Activated naive CD4-positive, alpha-beta T cell treated with anti-CD3 and anti-CD28 coated beads, Interleukin-2, amount 50 U/mL, for 24 hours (primary cell): ENCODE measurements around the gene SOX2.
A peak's percentile ranks its signal among the peaks of the same experiment; 100 is the strongest.

Experiments used
- H3K27ac Mint-ChIP-seq: one replicate; pipeline ENCODE4 v1.8.0; 2021; ENCODE audit warnings: mild to moderate bottlenecking, mixed read lengths
- H3K27me3 Mint-ChIP-seq: one replicate; pipeline ENCODE4 v1.8.0; 2021; ENCODE audit warnings: mixed read lengths
- H3K36me3 Mint-ChIP-seq: one replicate; pipeline ENCODE4 v1.8.0; 2021; ENCODE audit warnings: mixed read lengths
- H3K4me1 Mint-ChIP-seq: one replicate; pipeline ENCODE4 v1.8.0; 2021; ENCODE audit warnings: mixed read lengths
- H3K4me3 Mint-ChIP-seq: one replicate; pipeline ENCODE4 v1.8.0; 2021; ENCODE audit warnings: mild to moderate bottlenecking, mixed read lengths
- H3K9me3 Mint-ChIP-seq: one replicate; pipeline ENCODE4 v1.8.0; 2021; ENCODE audit warnings: mixed read lengths

Gene SOX2

DNA sequence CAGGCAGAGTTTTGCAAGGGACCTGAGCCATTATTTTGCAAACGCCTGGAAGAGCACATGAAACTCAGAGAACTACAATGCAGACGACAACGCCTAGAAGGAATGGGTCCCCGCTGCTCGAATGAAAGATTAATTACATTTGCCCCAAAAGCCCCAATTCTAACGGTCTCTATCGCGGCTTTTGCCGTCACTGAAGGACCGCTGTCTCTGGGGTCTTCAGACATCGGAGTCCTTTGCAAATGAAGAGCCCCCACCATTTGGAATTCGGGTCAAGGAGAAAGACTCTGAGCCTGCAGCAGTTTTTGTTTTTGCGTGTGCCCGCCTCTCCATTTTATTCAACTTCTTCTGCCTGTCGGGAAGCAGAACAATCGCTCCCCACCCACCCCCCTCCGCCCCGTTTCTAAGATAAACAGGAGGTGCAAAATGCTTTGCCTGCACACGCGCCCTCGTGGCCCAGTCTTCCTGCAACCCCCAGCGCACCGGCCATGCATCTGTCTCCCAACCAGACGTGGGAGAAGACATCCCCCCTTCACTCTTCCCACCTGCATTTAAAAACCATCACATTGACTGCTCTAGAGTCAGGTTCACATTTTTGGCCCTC lies 13.5 kb downstream of the SOX2 start:
- Mint-ChIP-seq H3K9me3 (peaks cover 28% of the 10 kb centered on the region), H3K36me3 (peaks cover 14% of the 10 kb centered on the region), H3K27me3 (peaks cover 76% of the 10 kb centered on the region), H3K27ac (no peak overlapping the region), H3K4me1 (peaks cover 7% of the 10 kb centered on the region), H3K4me3 (no peak overlapping the region)

GRCh38 chr3:181725830-181726229 lies 14.1 kb downstream of the SOX2 start:
- H3K36me3 Mint-ChIP-seq: peaks cover 14% of the 10 kb centered on the region
- peaks cover 77% of the 10 kb centered on the region for H3K27me3 Mint-ChIP-seq
- peaks cover 25% of the 10 kb centered on the region for H3K9me3 Mint-ChIP-seq
- H3K27ac Mint-ChIP-seq: no peak overlapping the region
- H3K4me3 Mint-ChIP-seq: no peak overlapping the region
- H3K4me1 Mint-ChIP-seq: peaks cover 7% of the 10 kb centered on the region

DNA sequence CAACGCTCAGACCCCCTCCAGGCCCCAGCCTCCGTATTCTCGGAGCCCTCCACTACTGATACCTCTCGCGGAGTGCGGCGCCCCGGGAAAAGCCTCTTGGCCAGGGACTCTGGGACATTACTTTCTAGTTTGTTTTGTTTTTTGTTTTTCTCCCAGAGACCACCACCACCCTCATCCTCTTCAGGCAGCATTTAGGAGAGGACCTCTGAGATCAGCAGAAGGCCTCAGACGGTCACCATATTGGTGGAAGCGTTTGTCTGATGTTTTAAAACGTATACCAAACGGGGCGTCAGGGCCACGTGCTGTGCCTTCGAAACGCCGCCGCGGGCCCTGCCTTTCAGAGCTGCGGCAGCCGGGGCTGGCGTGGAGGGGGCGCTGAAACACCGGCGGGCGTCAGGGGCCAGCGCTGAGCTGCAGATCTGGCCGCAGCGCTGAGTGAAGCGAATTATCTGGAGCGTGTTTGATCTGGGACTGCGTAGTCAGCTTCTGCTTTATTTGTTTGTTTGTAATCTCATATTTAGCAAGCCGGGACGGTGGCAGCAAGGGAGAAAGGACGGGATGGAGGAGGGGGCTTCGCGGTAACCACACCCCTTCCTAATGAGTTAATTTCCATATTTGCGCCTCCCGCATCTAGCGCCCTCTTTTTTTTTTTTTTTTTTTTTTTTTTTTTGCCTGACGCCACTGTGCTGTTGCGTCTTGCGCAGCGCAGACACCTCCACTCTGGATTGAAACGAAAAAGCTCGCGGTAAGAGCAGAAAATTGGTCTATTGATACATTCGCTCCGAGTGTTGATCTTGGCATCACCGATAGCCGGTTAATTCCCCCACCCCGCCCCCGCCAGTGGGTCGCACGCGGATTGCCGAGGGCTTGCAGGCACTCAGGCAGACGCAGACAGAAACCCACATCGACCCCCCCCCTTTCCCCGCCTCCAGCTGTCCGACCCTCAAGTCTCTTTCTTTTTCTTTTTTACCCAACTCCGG lies 14.9 kb downstream of the SOX2 start:
- Mint-ChIP-seq H3K36me3 (peaks cover 11% of the 10 kb centered on the region), H3K4me1 (peaks cover 7% of the 10 kb centered on the region), H3K9me3 (peaks cover 17% of the 10 kb centered on the region), H3K27ac (peak overlapping the region; percentile 12), H3K4me3 (peak overlapping the region; percentile 72), H3K27me3 (peaks cover 74% of the 10 kb centered on the region)

DNA sequence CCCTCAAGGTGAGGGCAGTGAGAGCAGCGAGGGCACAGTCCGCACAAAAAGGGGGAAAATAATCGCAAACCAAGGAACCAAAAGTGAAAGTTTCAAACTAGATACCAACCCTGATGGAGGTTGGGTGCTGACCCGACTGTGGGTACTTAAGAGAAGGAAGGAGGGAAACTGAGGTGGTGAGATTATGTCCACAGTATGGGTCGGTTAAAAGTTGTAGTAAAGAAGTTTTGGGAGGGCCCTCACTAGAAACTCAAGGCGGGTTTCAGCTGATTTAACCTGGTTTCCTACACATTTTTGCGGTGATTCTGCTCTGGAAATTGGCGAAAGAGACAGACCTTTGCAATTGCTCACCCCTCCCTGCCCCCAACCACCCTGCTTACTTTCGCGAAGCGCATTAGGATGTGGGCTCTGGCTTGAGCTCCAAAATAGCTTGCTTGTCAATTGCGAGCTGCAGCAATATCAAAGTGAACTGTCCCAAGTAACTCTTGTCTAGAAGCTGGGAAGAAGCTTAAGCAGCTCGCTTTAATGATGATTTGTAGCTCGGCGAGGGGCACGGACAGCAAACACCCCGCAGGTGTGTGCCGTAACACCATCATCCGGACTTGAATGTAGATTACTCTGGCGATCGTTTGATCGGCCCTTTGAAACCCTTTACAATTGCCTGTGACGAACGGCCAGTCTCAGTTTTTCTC lies 15.8 kb downstream of the SOX2 start:
- Mint-ChIP-seq H3K9me3 (peaks cover 17% of the 10 kb centered on the region), H3K27ac (peak overlapping the region; percentile 12), H3K27me3 (peaks cover 69% of the 10 kb centered on the region), H3K4me1 (peaks cover 7% of the 10 kb centered on the region), H3K36me3 (peaks cover 11% of the 10 kb centered on the region), H3K4me3 (peak overlapping the region; percentile 72)

GRCh38 chr3:181728470-181729340 lies 17.0 kb downstream of the SOX2 start:
- Mint-ChIP-seq H3K4me3 (no peak overlapping the region), H3K4me1 (peaks cover 7% of the 10 kb centered on the region), H3K9me3 (peaks cover 11% of the 10 kb centered on the region), H3K27me3 (peaks cover 62% of the 10 kb centered on the region), H3K36me3 (peaks cover 9% of the 10 kb centered on the region), H3K27ac (no peak overlapping the region)

GRCh38 chr3:181729341-181729869 lies 17.7 kb downstream of the SOX2 start:
- no peak overlapping the region for H3K27ac Mint-ChIP-seq
- no peak overlapping the region for H3K4me3 Mint-ChIP-seq
- peaks cover 56% of the 10 kb centered on the region for H3K27me3 Mint-ChIP-seq
- H3K36me3 Mint-ChIP-seq: peaks cover 6% of the 10 kb centered on the region
- H3K4me1 Mint-ChIP-seq: peaks cover 7% of the 10 kb centered on the region
- H3K9me3 Mint-ChIP-seq: peaks cover 5% of the 10 kb centered on the region

DNA sequence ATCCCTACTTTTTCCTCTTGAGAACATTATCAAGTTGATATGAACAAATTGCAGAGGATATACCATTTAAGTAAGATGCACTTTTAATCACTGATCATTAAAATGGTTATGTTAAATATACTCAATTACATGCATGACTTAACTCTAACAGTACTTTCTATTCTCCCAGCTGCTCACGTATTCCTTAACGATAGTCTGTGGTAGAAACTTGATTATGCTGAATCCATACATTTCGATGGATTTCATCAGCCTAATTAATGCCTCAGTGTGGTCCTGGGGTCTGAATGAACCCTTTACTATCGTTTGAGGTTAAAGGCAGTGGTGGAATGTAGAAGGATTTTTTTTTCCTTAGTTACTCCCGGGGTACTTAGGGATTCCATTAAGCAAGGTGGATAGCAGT lies 18.6 kb downstream of the SOX2 start:
- Mint-ChIP-seq H3K27me3 (peaks cover 54% of the 10 kb centered on the region), H3K4me1 (peaks cover 7% of the 10 kb centered on the region), H3K27ac (no peak overlapping the region), H3K9me3 (peaks cover 4% of the 10 kb centered on the region), H3K36me3 (peaks cover 2% of the 10 kb centered on the region), H3K4me3 (no peak overlapping the region)

DNA sequence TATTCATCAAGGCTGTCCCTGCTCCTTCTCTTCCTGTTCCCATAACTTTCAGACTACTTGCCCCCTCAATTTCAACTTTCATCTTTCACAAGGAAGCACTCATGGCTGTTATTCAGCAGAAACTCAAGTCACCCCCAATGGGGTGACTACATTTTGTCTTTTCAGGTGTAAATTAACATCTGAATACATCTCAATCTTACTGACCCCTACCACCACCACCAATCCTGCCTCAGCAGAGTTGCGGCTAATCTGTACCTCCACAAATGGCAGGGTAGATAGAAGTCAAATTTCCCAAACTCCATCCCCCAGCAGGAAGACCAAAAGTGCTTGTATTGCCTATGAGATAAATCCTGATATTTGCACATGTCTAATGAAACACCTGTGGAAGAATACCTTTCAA lies 19.2 kb downstream of the SOX2 start:
- H3K36me3 Mint-ChIP-seq: no peaks in the 10 kb centered on the region
- peaks cover 7% of the 10 kb centered on the region for H3K4me1 Mint-ChIP-seq
- peaks cover 4% of the 10 kb centered on the region for H3K9me3 Mint-ChIP-seq
- peaks cover 52% of the 10 kb centered on the region for H3K27me3 Mint-ChIP-seq
- H3K4me3 Mint-ChIP-seq: no peak overlapping the region
- H3K27ac Mint-ChIP-seq: no peak overlapping the region

GRCh38 chr3:181735911-181736310 lies 24.2 kb downstream of the SOX2 start:
- Mint-ChIP-seq H3K4me3 (no peak overlapping the region), H3K27me3 (peaks cover 14% of the 10 kb centered on the region), H3K27ac (no peak overlapping the region), H3K4me1 (no peaks in the 10 kb centered on the region), H3K36me3 (no peaks in the 10 kb centered on the region), H3K9me3 (peaks cover 4% of the 10 kb centered on the region)

DNA sequence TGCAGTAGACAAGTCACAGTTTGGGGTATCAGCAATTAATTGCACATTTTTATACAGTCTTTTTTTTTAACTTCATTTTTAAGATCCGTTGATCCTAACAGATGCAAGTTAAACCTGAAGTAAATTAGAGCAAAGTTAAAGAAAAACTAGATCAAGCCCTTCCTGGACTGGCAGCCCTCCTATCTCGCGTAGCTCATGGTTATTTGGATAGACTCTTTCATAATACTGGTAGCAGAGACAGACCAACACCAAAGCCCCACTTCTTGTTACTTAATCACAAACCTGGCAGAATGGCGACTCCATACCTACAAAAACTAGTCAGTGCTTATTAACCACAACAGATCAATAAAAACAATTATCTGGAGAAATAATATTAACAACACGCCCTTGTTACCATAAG lies 26.8 kb downstream of the SOX2 start:
- Mint-ChIP-seq H3K9me3 (no peaks in the 10 kb centered on the region), H3K27ac (no peak overlapping the region), H3K4me3 (no peak overlapping the region), H3K36me3 (no peaks in the 10 kb centered on the region), H3K27me3 (peaks cover 4% of the 10 kb centered on the region), H3K4me1 (no peaks in the 10 kb centered on the region)

DNA sequence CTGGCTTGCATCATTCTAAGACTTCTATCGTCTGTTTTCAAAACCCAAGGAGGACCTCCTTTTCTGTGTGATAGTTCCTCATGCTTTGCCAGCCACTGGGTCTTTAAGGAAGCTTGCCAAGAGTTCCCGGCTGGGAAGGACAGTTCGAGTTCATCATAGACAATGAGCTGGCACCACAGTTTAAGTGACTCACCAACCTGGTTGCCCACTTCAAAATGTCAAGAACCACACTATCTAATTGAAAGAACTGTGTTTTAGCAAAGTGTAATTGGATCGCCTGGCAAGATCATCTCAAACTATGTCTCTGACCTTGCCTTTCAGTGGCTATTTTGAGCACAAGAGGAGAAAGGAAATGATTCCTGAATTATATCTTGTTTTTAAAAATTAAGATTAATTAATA lies 27.9 kb downstream of the SOX2 start:
- Mint-ChIP-seq H3K27ac (no peak overlapping the region), H3K36me3 (no peaks in the 10 kb centered on the region), H3K27me3 (peaks cover 5% of the 10 kb centered on the region), H3K9me3 (no peaks in the 10 kb centered on the region), H3K4me3 (no peak overlapping the region), H3K4me1 (no peaks in the 10 kb centered on the region)

DNA sequence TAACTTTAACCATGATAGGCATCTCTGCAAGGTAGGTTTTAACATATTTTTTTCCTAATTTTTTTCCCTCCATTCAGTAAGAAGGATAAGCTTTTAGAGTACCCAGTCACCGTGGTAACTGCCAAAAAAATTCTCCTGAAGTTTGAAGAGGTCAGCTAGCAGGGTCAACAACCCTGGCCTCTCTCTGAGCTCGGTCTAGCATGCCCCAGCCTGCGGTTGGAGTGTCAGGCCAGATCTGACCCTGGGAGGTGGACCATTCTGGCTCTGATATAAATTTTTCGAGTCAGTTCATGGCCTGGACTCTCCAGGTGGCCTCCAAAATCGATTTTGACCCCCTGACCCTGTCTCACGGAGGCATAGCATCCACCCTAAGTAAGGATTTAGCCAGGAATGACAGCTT lies 29.7 kb downstream of the SOX2 start:
- peaks cover 5% of the 10 kb centered on the region for H3K27me3 Mint-ChIP-seq
- H3K36me3 Mint-ChIP-seq: no peaks in the 10 kb centered on the region
- no peaks in the 10 kb centered on the region for H3K4me1 Mint-ChIP-seq
- H3K27ac Mint-ChIP-seq: no peak overlapping the region
- no peaks in the 10 kb centered on the region for H3K9me3 Mint-ChIP-seq
- no peak overlapping the region for H3K4me3 Mint-ChIP-seq

DNA sequence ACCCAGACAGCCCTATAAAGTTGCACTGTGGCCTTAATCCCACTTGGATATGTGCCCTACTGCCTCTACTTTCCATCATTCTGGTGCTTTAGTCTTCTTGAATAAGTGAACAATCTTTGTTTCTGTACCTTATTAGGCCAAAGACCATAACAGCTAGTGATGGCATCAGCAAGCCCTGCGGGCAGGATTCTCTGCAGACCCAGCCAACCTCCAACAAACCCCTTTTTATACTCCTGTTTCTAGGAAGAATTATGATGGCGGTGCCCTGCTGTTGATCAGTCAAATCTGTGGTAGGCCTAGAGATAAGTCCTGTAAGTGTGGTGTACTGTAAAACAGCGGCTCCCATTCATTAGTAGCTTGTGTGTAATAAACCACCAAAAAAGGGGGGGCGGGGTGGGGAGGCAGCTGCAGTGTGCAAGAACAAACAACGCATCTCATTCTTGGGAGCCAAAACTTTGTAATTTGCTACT lies 40.5 kb downstream of the SOX2 start:
- Mint-ChIP-seq H3K27me3 (peaks cover 11% of the 10 kb centered on the region), H3K27ac (no peak overlapping the region), H3K9me3 (no peaks in the 10 kb centered on the region), H3K4me3 (no peak overlapping the region), H3K4me1 (no peaks in the 10 kb centered on the region), H3K36me3 (no peaks in the 10 kb centered on the region)

GRCh38 chr3:181753391-181753790 lies 41.7 kb downstream of the SOX2 start:
- H3K27ac Mint-ChIP-seq: no peak overlapping the region
- peaks cover 11% of the 10 kb centered on the region for H3K27me3 Mint-ChIP-seq
- H3K9me3 Mint-ChIP-seq: no peaks in the 10 kb centered on the region
- H3K36me3 Mint-ChIP-seq: no peaks in the 10 kb centered on the region
- H3K4me1 Mint-ChIP-seq: no peaks in the 10 kb centered on the region
- no peak overlapping the region for H3K4me3 Mint-ChIP-seq

- no peak overlapping the region for H3K4me3 Mint-ChIP-seq
- no peaks in the 10 kb centered on the region for H3K36me3 Mint-ChIP-seq
- no peaks in the 10 kb centered on the region for H3K9me3 Mint-ChIP-seq
- H3K4me1 Mint-ChIP-seq: no peaks in the 10 kb centered on the region
- H3K27ac Mint-ChIP-seq: no peak overlapping the region
- H3K27me3 Mint-ChIP-seq: peaks cover 10% of the 10 kb centered on the region
Measured at GRCh38 chr3:181755959-181756358, 44.2 kb downstream of the SOX2 start.
